ELR (cell line): ENCODE results near the gene CPXM2.

Experiments
- DNase-seq: peaks from one replicate; pipeline ENCODE4 v3.0.0-alpha.2; 2015; ENCODE audit warnings: low read depth

CPXM2 gene

GRCh38 chr10:123904834-123905409, 13.3 kb upstream of the CPXM2 start:
- DNase-seq, result no peak

DNA sequence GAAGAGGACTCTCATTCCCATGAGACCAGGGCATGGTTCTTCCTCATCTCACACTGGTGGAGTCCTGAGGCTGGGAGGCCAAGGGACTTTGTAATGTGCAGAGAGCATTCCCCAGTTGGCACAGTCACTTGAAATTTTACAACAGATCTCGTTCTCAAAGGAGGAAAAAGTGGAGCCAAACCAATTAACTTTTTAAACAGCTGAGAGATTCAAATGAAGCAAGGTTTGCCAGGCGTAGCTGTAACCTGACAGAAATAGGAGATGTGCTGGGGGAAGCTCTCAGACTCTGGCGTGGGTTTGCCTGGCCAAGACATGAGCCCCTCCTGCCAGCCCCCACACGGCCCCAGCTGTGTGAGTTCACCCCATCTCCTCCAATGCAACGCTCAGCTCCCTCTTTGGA, 12.0 kb upstream of the CPXM2 start:
- no peak for DNase-seq

DNA sequence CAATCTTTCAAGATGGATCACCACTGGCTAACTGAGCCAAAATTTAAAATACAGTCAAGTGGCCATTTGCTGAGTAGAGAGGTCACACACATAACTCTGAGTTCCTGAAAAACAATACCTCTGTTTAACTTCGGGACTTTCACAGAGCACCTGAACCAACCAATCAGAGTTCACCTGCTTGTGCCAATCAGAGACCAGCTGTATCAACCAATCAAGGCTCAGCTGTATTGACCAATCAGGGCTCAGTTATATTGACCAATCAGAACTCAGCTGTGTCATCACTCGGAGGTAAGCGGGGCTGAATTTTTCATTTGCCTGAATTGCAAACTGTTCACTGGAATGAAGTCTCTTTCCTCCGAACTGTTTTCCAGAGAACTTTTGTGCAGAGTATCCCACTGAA, 10.0 kb upstream of the CPXM2 start:
- no peak for DNase-seq

- no peak for DNase-seq
Measured at GRCh38 chr10:123897146-123897545, 5.5 kb upstream of the CPXM2 start.

- no peak for DNase-seq
Measured at GRCh38 chr10:123896246-123896927, 4.8 kb upstream of the CPXM2 start.

DNA sequence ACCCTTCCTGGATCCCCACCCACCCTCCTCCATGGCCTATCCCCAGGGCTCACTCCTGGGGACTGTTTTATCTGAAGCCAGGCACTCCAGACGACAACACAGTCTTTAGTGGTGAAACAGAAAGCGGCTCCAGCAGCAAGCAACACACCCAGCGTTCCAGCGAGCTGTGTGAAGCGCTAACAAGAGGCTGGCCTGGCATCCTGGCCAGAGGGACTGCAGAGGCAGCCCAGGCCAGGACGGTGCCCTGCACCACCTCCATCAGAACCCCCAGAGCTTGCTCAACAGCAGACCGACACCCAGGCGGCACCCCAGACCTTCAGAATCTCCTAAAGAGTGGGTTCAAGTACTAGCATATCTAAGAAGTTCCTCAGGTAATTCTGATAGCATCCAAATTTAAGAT, 2.0 kb upstream of the CPXM2 start:
- DNase-seq, result no peak

DNA sequence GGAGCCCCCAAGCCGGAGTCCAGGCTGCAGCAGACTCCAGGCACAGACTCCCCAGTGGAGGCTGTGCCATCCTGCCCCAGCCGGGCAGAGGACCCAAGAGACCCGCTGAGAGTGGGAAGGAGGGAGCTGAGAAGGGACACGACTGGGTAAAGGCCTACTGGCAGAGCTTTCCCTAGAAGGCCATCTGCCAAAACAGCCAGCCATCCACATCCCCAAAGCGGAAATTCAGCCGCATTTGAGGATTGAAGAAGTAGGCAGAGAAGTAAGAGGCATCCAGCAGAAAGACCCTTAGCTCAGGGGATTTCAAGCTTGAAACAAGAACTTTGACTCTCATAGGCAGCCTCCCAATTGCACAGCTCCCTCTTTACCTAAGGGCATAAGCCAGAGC, 857 bp downstream of the CPXM2 start:
- DNase-seq, result no peak

- DNase-seq, result no peak
Measured at GRCh38 chr10:123890226-123890625, 1.4 kb downstream of the CPXM2 start.

- DNase-seq, result no peak
Measured at GRCh38 chr10:123889821-123890220, 1.8 kb downstream of the CPXM2 start.

- DNase-seq, result no peak
Measured at GRCh38 chr10:123888751-123889150, 2.9 kb downstream of the CPXM2 start.

GRCh38 chr10:123888256-123888655, 3.4 kb downstream of the CPXM2 start:
- no peak for DNase-seq

GRCh38 chr10:123886292-123886691, 5.3 kb downstream of the CPXM2 start:
- DNase-seq, result no peak

DNA sequence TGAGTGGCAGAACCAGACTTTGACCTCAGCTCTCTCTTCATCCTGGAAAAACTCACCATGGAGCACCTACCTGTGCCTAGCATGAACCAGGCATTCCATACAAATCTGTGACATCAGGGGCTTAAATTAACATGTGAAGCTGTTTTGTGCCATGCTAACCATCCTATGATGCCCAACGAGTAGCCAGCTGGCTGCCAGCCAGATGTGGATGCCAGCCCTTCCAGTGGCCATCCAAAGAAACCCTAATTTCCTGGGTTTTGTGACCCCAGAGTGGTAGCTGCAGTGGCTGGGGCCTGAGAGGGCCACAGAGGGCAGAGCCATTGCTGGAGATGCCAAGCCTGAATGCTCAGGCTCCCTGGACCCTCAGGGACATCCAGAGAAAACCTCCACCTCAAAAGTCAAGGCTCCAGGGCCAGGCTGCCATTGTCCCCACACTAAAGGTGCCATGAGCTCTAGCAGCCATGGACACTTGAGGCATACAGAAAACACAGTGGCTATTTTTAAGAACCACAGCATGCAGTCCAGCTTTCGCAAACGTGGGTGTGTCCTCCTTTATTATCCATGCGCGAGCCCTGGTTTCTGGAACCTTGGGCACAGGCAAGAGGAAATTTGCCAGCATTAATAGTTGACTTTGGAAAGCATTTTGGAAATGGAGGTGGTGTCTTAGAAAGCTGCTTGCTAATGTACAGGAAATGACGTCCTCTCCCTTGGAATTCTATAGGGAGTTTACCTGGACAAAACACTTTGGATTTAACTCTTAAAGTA, 6.0 kb downstream of the CPXM2 start:
- DNase-seq, result no peak

DNA sequence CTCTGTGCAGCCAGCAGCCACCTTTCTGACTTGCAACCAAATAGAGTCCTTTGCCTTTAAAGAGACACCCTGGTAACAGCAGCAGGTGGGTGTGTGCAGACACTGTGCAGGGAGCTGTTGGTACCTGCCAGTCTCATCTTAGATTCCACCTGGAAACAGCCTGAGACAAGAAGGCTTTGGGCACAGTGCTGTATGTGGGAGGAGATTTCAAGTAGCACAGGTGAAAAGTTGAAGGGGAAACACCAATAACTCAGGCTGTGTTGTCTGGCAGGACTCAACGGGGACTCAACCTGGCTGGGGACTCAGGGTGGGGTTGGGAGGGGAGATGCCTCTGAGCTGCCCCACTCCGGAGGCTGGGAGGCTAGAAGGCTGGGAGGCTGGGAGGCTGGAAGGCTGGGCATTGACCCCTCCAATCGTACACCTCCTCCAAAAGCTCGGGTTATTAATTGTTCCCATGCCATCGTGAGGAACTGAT, 6.7 kb downstream of the CPXM2 start:
- no peak for DNase-seq

DNA sequence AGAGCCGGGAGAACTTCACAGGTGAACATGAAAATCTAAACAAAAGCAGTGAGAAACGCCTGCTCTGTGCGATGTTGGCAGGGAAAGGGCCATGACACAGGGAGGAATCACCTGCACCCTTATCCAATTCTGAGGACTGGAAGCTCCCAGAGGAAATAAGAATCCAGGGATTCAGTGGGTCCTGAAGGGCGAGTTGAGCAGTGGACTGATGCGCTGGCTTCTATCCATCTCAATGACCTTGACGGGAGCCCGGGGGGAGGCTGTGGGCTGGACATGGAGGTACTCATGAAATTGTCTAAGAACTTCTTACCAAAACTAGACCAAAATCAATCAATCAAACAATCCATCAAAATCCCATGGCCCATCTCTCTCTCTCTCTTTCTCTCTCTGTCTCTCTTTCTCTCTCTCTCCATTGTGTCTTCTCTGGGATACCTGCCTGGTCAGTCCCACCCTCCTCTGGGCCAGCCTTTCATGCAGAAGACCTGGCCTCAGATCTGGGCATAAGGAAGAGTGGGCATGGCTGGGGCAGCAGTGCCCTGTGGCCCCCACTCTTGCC, 7.2 kb downstream of the CPXM2 start:
- no peak for DNase-seq

DNA sequence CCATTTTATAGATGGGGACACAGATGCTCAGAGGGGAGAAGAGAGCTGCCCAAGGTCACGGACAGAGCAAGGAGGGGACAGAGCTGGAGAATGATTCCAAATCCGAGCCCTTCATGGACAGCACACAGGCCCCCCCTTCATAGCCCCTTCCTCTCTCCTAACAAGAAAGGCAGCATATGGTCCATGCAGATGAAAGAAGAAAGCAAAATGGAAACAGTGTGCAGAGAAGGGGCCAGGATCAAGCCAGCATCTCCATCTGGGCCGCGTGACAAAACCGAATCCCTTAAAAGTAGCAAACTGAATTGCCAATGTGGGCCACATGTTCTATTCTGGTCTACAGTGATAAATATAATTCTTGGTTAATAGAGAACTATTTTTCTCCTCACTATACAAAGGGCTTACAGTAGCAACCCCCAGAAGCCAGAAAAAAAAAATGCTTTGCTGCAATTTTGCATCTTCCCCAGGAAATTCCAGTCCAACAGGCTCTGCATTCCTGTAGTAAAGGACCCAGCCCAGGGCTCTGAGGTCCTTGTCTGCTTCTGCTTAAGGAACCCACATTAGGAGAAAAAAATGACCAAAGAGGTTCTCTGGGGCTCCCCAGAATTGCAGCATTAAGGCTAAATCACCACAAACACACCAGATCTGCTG, 7.8 kb downstream of the CPXM2 start:
- DNase-seq, result no peak

GRCh38 chr10:123882681-123883445, 8.7 kb downstream of the CPXM2 start:
- no peak for DNase-seq

DNA sequence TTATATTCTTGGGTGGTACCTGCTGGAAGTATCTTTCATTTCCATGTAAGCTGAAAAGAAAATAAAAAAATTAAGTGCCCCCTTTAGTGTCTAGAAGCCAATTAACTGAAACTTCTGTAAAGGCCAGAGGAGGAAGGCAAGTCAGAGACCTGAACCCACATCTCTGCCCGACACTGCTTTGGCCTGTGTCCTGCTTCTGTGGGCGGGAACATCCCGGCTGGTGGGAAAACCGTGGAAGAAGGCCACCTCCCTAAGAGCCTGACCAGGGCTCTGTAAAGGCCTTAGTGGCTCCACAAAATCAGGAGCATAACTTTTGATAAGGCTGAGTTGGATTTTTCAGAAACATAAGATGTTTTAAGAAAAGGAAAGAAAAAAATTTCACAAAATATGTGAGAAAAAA, 9.4 kb downstream of the CPXM2 start:
- DNase-seq, result no peak

DNA sequence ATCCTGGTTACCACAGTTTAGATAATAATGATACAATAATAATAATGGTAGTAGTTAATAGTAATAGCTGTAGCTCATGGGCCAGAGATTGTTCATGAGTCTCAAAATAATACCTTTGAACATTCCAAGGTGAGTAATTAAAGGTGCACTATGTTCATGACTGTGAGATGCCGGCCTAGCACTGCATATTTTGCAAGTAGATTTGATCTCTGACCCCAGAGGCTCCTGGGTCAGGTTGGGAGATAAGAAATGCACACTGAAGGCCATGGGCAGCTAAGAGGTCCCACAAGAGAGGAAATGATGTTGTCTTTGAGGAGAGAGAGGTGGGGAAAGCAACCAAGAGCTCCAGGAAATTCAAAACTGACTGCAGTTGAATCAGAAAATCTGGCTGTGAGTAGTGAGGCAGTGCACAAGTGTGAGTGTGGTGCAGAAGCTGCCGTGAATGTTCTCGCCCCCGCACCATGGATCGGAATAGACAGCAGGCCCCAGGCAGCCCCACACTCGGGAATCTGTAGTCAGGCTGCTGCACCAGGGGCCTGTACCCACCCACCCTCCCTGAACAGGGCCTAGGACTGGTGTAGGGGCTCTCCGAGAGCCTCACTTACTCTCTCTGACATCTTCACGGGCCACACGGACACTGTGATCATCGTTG, 11.9 kb downstream of the CPXM2 start:
- no peak for DNase-seq

DNA sequence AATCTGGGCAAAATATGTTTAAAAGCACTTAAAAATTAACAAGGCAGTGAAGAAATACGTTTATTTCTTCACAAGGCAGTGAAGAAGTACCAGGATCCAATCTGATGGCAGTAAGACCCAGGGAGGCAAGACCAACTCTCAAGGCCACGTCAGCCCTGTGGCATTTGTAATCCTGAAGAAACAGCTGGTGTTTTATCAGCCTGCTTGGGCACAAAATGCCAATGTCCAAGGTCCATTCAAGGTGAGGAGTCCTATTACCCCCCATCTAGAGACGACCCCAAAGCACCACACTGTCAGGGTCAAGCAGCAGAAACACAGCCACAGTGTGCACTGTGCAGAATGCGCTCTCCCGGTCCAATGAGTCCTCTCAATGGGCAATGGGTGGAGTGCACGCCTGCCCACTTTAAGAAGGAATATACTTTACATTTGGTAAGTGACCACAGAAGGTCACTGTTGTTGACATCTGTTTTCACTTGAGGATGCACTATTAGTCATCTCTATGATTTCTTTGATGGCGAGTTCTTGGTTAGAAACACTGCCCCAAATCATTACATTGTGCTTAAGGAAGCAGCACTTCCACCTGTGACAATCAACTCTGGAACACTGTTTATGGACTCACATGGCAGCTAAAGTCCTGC, 12.8 kb downstream of the CPXM2 start:
- no peak for DNase-seq

GRCh38 chr10:123870260-123870659, 21.3 kb downstream of the CPXM2 start:
- DNase-seq, result no peak
